H9 (cell line): ENCODE results near the gene ATP2A1. TPM values are rescaled to one million over a fixed set of nuclear protein-coding genes. Genes with fewer than 3 reads are reported as not detected.

Experiments
- DNase-seq: peaks from one replicate; pipeline ENCODE4 v3.0.0-alpha.2; 2017
- H2AFZ ChIP-seq: one replicate; pipeline ENCODE4 v1.6.1; 2013; ENCODE audit warnings: mild to moderate bottlenecking, low read length, control low read depth, moderate library complexity
- H2AK5ac ChIP-seq: 2 replicates; pipeline ENCODE4 v1.6.1; 2013; ENCODE audit warnings: low read length, control low read depth, mixed read lengths; ENCODE audit not compliant: insufficient read length
- H2BK120ac ChIP-seq: one replicate; pipeline ENCODE4 v1.6.1; 2013; ENCODE audit warnings: low read depth, mild to moderate bottlenecking, low read length, control low read depth, inconsistent platforms; ENCODE audit not compliant: poor library complexity, severe bottlenecking
- H2BK12ac ChIP-seq: 2 replicates; pipeline ENCODE4 v1.6.1; 2013; ENCODE audit warnings: low read length, control low read depth, mixed read lengths, low read depth; ENCODE audit not compliant: insufficient read length
- H2BK15ac ChIP-seq: 2 replicates; pipeline ENCODE4 v1.6.1; 2013; ENCODE audit warnings: low read depth, low read length, control low read depth
- H2BK20ac ChIP-seq: one replicate; pipeline ENCODE4 v1.6.1; 2013; ENCODE audit warnings: low read depth, mild to moderate bottlenecking, low read length, control low read depth, inconsistent platforms; ENCODE audit not compliant: poor library complexity, severe bottlenecking
- H2BK5ac ChIP-seq: 2 replicates; pipeline ENCODE4 v1.6.1; 2013; ENCODE audit warnings: low read length, control low read depth, mixed read lengths; ENCODE audit not compliant: insufficient read length
- H3K14ac ChIP-seq: 2 replicates; pipeline ENCODE4 v1.6.1; 2013; ENCODE audit warnings: low read length, control low read depth; ENCODE audit not compliant: insufficient read depth
- H3K18ac ChIP-seq: 2 replicates; pipeline ENCODE4 v1.6.1; 2013; ENCODE audit warnings: low read depth, mild to moderate bottlenecking, mixed read lengths, low read length, control low read depth; ENCODE audit not compliant: insufficient read length
- H3K23ac ChIP-seq: 2 replicates; pipeline ENCODE4 v1.6.1; 2013; ENCODE audit warnings: low read length, control low read depth, mixed read lengths, low read depth; ENCODE audit not compliant: insufficient read length
- H3K23me2 ChIP-seq: 2 replicates; pipeline ENCODE4 v1.6.1; 2013; ENCODE audit warnings: low read depth, mild to moderate bottlenecking, mixed read lengths, low read length, control low read depth; ENCODE audit not compliant: insufficient read length, poor library complexity, severe bottlenecking
- H3K27ac ChIP-seq: 2 replicates; pipeline ENCODE4 v1.5.1; 2013; ENCODE audit warnings: low read length, control low read depth, mixed read lengths, low read depth; ENCODE audit not compliant: insufficient read length
- H3K27me3 ChIP-seq: 2 replicates; pipeline ENCODE4 v1.6.1; 2013; ENCODE audit warnings: low read length, control low read depth, inconsistent platforms; ENCODE audit not compliant: insufficient read depth
- H3K4ac ChIP-seq: 2 replicates; pipeline ENCODE4 v1.6.1; 2013; ENCODE audit warnings: low read depth, mild to moderate bottlenecking, control low read depth, inconsistent platforms, low read length, moderate library complexity
- H3K4me1 ChIP-seq: 2 replicates; pipeline ENCODE4 v1.6.1; 2013; ENCODE audit warnings: low read length, control low read depth, inconsistent platforms; ENCODE audit not compliant: insufficient read depth
- H3K4me2 ChIP-seq: 2 replicates; pipeline ENCODE4 v1.6.1; 2013; ENCODE audit warnings: low read length, control low read depth, mixed read lengths; ENCODE audit not compliant: insufficient read length, insufficient read depth
- H3K56ac ChIP-seq: 2 replicates; pipeline ENCODE4 v1.6.1; 2013; ENCODE audit warnings: low read depth, mild to moderate bottlenecking, mixed read lengths, low read length, control low read depth; ENCODE audit not compliant: insufficient read length
- H3K79me1 ChIP-seq: 2 replicates; pipeline ENCODE4 v1.6.1; 2013; ENCODE audit warnings: low read depth, mild to moderate bottlenecking, moderate library complexity, low read length, control low read depth, inconsistent platforms; ENCODE audit not compliant: insufficient read depth, poor library complexity, severe bottlenecking
- H3K79me2 ChIP-seq: 2 replicates; pipeline ENCODE4 v1.6.1; 2013; ENCODE audit warnings: low read length, control low read depth, inconsistent platforms; ENCODE audit not compliant: insufficient read depth
- H3K9ac ChIP-seq: 2 replicates; pipeline ENCODE4 v1.6.1; 2013; ENCODE audit warnings: low read length, control low read depth, mixed read lengths; ENCODE audit not compliant: insufficient read length; ENCODE audit errors: extremely low read depth
- H3K9me3 ChIP-seq: one replicate; pipeline ENCODE4 v1.6.1; 2013; ENCODE audit warnings: low read depth, low read length, inconsistent platforms; ENCODE audit not compliant: control insufficient read depth
- H3T11ph ChIP-seq: one replicate; pipeline ENCODE4 v1.6.1; 2013; ENCODE audit warnings: mild to moderate bottlenecking, low read length, control low read depth, inconsistent platforms
- H4K20me1 ChIP-seq: one replicate; pipeline ENCODE4 v1.6.1; 2013; ENCODE audit not compliant: control insufficient read depth, insufficient read length, insufficient read depth
- H4K5ac ChIP-seq: 2 replicates; pipeline ENCODE4 v1.6.1; 2013; ENCODE audit warnings: low read depth, mild to moderate bottlenecking, mixed read lengths, low read length, control low read depth; ENCODE audit not compliant: insufficient read length
- H4K8ac ChIP-seq: replicated peaks from 2 replicates; pipeline ENCODE4 v1.6.1; 2013; ENCODE audit warnings: low read length, control low read depth, mixed read lengths, low read depth; ENCODE audit not compliant: insufficient read length
- H4K91ac ChIP-seq: 2 replicates; pipeline ENCODE4 v1.6.1; 2013; ENCODE audit warnings: low read depth, mild to moderate bottlenecking, moderate library complexity, mixed read lengths, low read length, control low read depth; ENCODE audit not compliant: insufficient read length
- H3K27ac Mint-ChIP-seq, 3 experiments: 2 replicates in 2 of 3; 3 replicates in 1 of 3; pipeline ENCODE4 v1.8.0; 2020 to 2021; ENCODE audit warnings: mixed read lengths in 3 of 3, mild to moderate bottlenecking in 1 of 3, moderate library complexity in 1 of 3
- H3K27me3 Mint-ChIP-seq: 2 replicates; pipeline ENCODE4 v1.8.0; 2021; ENCODE audit warnings: low read depth, mild to moderate bottlenecking, moderate library complexity, mixed read lengths
- H3K36me3 Mint-ChIP-seq, 3 experiments: 2 replicates in 2 of 3; 3 replicates in 1 of 3; pipeline ENCODE4 v1.8.0; 2020 to 2021; ENCODE audit warnings: low read depth in 3 of 3, mixed read lengths in 3 of 3; ENCODE audit not compliant: insufficient read depth in 1 of 3
- H3K4me1 Mint-ChIP-seq, 2 experiments: 2 replicates each; pipeline ENCODE4 v1.8.0; 2020; ENCODE audit warnings: mixed read lengths in 2 of 2
- H3K4me3 Mint-ChIP-seq, 2 experiments: 2 replicates in 1 of 2; 3 replicates in 1 of 2; pipeline ENCODE4 v1.8.0; 2020 to 2021; ENCODE audit warnings: mild to moderate bottlenecking in 2 of 2, mixed read lengths in 2 of 2, moderate library complexity in 1 of 2
- H3K9me3 Mint-ChIP-seq, 2 experiments: 2 replicates in 1 of 2; 3 replicates in 1 of 2; pipeline ENCODE4 v1.8.0; 2020; ENCODE audit warnings: mild to moderate bottlenecking in 2 of 2, mixed read lengths in 2 of 2, moderate library complexity in 1 of 2
- CTCF ChIP-seq: fragments of 200-600 bp; sonication (generic); conservative IDR thresholded peaks from 3 replicates; pipeline ENCODE4 v1.8.0; 2021; ENCODE audit warnings: antibody characterized with exemption, mild to moderate bottlenecking
- WGBS: extraction: QIAGEN DNeasy Blood & Tissue Kit; methylation state at CpG from one replicate; pipeline ENCODE4 v1.1.7; 2013; ENCODE audit warnings: missing lambda C conversion rate, low lambda C conversion rate, mixed read lengths; ENCODE audit not compliant: insufficient read length; ENCODE audit errors: extremely low coverage; 5-methylcytosine and 5-hydroxymethylcytosine counted together
- total RNA-seq: library from RNA; stranded (reverse); gene quantifications from 2 replicates; pipeline ENCODE4 v1.2.1, GENCODE V29; 2021

Gene ATP2A1
- total RNA-seq, 1 experiment from 2014 or later: 4.6 TPM

- Mint-ChIP-seq H3K9me3 (no peaks in the 10 kb centered on the region), H3K4me1 (no peaks in the 10 kb centered on the region; a peak in 1 of 4 replicates), H3K27me3 (no peaks in the 10 kb centered on the region), H3K27ac (peak overlapping the region in 1 of 3 experiments; percentile 82; a peak in 2 of 7 replicates), H3K4me3 (no peak overlapping the region), H3K36me3 (peaks cover 0 to under 1% (median 0%) of the 10 kb centered on the region in 3 experiments; a peak in 1 of 7 replicates)
- no peak overlapping the region for H3K23ac ChIP-seq
- H3K27me3 ChIP-seq: no peaks in the 10 kb centered on the region
- no peaks in the 10 kb centered on the region for H3K79me1 ChIP-seq
- no peak overlapping the region for H3T11ph ChIP-seq
- H3K9ac ChIP-seq: no peak overlapping the region
- no peak overlapping the region for H4K8ac ChIP-seq
- H3K56ac ChIP-seq: no peak overlapping the region
- H2BK20ac ChIP-seq: no peak overlapping the region
- no peaks in the 10 kb centered on the region for H4K20me1 ChIP-seq
- H4K91ac ChIP-seq: no peak overlapping the region
- H4K5ac ChIP-seq: no peak overlapping the region
- H2BK12ac ChIP-seq: no peak overlapping the region
- TF ChIP-seq CTCF: no peak
- no peak overlapping the region for H3K18ac ChIP-seq
- H3K27ac ChIP-seq: no peak overlapping the region
- H3K14ac ChIP-seq: no peak overlapping the region
- no CpG with 5 or more reads among the region's 11 CpGs for WGBS
- H2AFZ ChIP-seq: no peak overlapping the region
- no peaks in the 10 kb centered on the region for H3K9me3 ChIP-seq
- H3K23me2 ChIP-seq: no peaks in the 10 kb centered on the region
- H2BK5ac ChIP-seq: no peak overlapping the region
- no peak overlapping the region for H3K4ac ChIP-seq
- H3K4me2 ChIP-seq: no peak overlapping the region
- no peak for DNase-seq
- H3K79me2 ChIP-seq: no peaks in the 10 kb centered on the region
- H2BK120ac ChIP-seq: no peak overlapping the region
- H2BK15ac ChIP-seq: no peak overlapping the region
- H2AK5ac ChIP-seq: no peak overlapping the region
- H3K4me1 ChIP-seq: no peaks in the 10 kb centered on the region
These were observed 21.7 kb downstream of the ATP2A1 start for GRCh38 chr16:28899882-28900590.
